Activated CD4-positive, alpha-beta T cell treated with anti-CD3 and anti-CD28 coated beads for 24 hours (primary cell): ENCODE data around the gene KCNMB4.

Source experiments
- DNase-seq, 2 donors: peaks; one replicate each; pipeline ENCODE4 v3.0.0-alpha.2; 2020; ENCODE audit warnings: low read depth in 2 of 2

Gene KCNMB4

GRCh38 chr12:70443062-70443673 is 77.1 kb downstream of the KCNMB4 start:
- no peak for DNase-seq

GRCh38 chr12:70444903-70445302 is 78.8 kb downstream of the KCNMB4 start:
- DNase-seq: no peak

DNA sequence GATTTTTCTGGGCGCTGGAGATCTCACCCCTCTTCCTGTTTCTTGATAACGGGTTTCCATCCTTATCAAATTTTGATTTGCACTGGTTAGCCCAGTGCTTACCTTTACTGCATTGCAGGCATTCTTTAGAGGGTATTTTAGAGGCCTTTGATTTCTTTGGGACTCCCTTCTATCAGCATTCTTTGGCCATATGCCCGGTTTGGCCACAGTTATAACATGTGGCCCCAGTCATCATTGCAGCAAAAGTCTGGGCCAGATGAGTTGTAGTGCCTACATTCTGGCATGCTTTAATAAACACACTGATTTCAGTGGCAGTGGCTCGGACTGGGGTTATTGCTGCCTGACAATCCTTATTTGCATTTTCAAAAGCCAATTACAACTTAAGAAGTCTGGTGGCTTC is 82.3 kb downstream of the KCNMB4 start:
- DNase-seq: no peak

DNA sequence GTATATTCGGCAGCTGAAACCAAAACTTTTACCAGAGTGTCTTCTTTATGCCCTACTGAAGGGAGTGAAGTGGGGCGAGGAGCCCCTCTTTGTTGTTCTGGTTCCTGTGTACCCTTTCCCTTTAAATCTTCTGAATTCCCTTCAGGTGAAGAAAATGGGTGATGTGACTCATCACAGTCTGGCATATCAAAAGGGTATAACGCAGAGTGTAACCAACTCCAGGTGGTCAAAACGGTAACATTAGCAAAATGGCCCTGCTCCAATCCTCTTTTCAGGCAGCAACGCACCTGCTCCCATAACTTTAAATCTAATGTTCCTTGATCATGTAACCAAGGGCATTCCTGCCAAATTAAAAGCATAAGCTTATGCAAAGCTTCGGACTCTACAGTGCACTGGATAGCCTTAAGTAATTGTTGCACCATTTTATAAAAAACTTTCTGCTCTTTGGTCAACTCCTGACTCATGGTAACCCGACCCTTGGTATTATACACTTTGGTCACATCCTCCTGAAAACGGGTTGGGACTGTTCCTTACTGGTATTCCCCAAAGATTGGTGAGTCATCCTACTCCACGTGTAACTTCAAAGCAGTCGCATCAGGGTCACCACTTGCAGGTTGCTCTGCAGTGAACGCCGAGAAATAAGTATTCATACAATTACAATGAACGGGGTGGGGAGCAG is 83.1 kb downstream of the KCNMB4 start:
- no peak for DNase-seq

DNA sequence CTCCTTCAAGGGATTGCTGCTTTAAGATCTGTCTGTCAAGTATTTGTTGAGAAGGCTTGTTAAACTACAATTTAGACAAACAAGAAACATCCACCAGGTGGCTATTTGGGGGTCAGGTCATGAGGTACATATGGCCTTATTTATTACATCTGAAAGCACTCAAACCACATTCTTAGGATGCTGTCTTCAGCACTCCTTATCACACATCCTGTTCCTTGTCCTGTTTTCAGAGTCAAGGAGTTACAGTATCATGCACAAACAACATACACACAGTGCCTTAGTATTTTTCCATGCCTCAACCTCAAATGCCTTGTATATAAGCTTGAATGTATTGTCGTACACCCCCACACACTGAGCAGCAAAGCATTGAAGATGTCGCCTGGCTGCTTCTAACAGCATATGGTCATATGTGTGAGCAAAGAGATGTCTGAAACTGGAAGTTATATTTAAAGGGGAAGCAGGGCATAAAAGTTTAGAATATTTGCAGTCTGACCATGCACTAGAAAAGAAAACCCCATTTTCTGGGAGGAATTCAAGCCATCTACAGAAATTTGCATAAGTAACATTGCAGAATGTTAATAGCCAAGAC is 83.8 kb downstream of the KCNMB4 start:
- no peak for DNase-seq

GRCh38 chr12:70451528-70451927 is 85.4 kb downstream of the KCNMB4 start:
- no peak for DNase-seq

DNA sequence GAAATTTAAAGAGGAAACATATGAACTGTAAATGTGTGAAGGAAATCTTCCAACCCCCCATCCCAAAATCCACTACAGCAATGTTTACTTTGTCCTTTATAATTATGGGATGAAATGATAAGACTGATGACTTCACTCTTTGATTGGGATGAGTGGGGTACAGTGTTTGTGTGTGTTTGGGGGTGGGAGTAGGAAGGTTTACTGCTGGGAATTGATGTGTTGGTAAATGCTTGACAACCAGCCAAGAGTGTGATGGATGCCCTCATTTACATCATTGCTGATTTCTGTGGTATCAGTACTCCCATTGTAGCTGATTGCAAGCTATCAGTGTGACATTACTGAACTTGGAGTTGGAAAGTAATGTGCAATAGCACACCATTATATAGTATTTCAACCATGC is 90.9 kb downstream of the KCNMB4 start:
- no peak for DNase-seq

DNA sequence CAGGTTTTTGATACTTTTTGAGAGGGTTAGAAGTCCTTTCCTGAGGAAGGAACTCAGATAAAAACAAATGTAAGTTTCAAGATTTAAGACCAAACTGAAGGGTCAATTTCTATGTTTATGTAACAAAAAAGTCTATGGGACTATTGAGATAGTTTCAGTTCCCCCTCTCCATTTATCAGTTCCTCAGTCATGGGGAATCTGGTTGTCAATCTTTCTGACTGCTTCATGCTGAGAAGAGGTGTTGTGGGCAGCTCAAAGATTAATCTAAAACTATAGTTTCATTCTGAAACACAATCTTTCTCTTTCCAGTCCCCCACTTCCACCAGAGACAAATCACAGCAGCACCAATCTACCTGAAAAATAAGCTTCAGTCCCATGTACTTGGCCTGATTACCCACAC is 93.7 kb downstream of the KCNMB4 start:
- no peak for DNase-seq

GRCh38 chr12:70463997-70464396 is 97.9 kb downstream of the KCNMB4 start:
- DNase-seq: no peak

- DNase-seq: no peak
Observed at GRCh38 chr12:70466753-70467152, 100.7 kb downstream of the KCNMB4 start.

GRCh38 chr12:70467476-70467875 is 101.4 kb downstream of the KCNMB4 start:
- DNase-seq: no peak

DNA sequence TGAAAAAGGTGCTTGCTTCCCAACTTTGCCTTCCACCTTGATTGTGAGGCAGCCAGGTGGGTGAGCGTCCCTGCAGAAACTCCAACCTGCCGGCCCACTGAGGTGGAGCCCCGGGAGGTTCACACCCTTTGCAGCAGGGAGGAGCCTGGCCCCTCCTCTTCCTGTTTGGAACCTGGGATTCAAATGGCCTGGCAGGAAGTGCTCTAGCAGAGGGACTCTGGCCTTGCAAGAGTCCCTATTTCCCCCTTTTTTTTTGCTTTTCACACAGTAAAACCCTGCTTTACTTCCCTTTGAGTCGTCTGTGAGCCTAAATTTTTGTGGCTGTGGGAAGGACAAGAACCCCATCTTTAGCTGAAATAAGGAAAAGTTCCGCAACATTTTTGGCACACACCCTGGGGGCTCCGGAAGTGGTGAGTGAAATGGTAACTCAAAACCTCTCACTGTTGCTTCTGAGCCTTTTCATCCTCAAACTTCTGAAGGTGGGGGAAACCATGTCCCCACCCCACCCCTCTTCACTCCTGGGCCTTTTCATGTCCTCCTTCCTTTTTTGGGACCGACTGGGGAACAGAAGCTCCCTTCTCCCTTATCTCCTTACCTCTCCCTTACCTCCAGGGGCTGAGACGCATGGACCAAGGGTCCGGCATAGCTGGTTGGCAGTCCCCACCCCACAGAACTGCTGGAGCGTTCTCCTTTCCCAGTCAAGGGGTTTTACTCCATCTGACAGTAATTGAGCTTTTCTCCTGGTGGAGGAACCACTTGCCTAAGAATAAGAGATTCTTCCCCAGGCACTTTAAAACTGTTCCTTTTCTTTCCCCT is 102.0 kb downstream of the KCNMB4 start:
- DNase-seq: no peak

GRCh38 chr12:70468741-70469140 is 102.7 kb downstream of the KCNMB4 start:
- DNase-seq: no peak

GRCh38 chr12:70469221-70469820 is 103.2 kb downstream of the KCNMB4 start:
- no peak for DNase-seq

GRCh38 chr12:70482764-70483163 is 116.7 kb downstream of the KCNMB4 start:
- DNase-seq: no peak
